ENCODE results near the gene CDK5R1.
"Not testable (repeated sequence)": the region's sequence is repeated elsewhere in the genome, so short reads cannot be mapped to it uniquely, and the experiment has no call there.

CDK5R1 gene

GRCh38 chr17:32519228-32520103 lies 32.7 kb downstream of the CDK5R1 start:
- DNase-seq: no peak

- DNase-seq: no peak
Measured at GRCh38 chr17:32520104-32520701, 33.4 kb downstream of the CDK5R1 start.

GRCh38 chr17:32520737-32521404 lies 34.1 kb downstream of the CDK5R1 start:
- no peak for DNase-seq

- DNase-seq: no peak
Measured at GRCh38 chr17:32523017-32523680, 36.4 kb downstream of the CDK5R1 start.

GRCh38 chr17:32523827-32524552 lies 37.2 kb downstream of the CDK5R1 start:
- DNase-seq: no peak

GRCh38 chr17:32524553-32524880 lies 37.7 kb downstream of the CDK5R1 start:
- not testable (repeated sequence) for DNase-seq

- DNase-seq: no peak
Measured at GRCh38 chr17:32525122-32525521, 38.3 kb downstream of the CDK5R1 start.

- no peak for DNase-seq
Measured at GRCh38 chr17:32527146-32527545, 40.4 kb downstream of the CDK5R1 start.

- DNase-seq: no peak
Measured at GRCh38 chr17:32528825-32529224, 42.0 kb downstream of the CDK5R1 start.

- no peak for DNase-seq
Measured at GRCh38 chr17:32529604-32530003, 42.8 kb downstream of the CDK5R1 start.

- DNase-seq: no peak
Measured at GRCh38 chr17:32533296-32533695, 46.5 kb downstream of the CDK5R1 start.

GRCh38 chr17:32536736-32537643 lies 50.2 kb downstream of the CDK5R1 start:
- no peak for DNase-seq
